ENCODE data around the gene ONECUT3. TPM values are rescaled to one million over a fixed set of nuclear protein-coding genes. Genes with fewer than 3 reads are reported as not detected.
"Not testable (repeated sequence)": the region's sequence is repeated elsewhere in the genome, so short reads cannot be mapped to it uniquely, and the experiment has no call there.

ONECUT3 gene
- total RNA-seq, 1 donor, result not detected

DNA sequence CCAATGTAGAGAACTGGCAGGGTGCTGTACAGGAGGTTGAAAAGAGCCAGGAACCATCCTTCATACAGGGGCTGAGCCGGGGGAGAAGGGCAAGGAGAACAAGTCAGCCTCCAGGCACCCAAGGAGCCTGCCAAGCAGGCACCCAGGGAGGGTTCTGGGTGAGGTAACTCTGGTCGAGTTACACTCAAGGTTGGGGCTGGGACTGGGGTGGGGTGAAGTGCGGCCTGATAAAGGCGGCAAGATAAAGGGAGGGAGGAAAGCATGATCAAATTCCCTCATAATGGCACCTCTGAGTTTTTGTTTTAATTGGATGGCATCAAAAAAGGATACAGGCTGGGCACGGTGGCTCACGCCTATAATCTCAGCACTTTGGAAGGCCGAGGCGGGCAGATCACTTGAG lies 33.8 kb downstream of the ONECUT3 start:
- no peak for TF ChIP-seq CTCF (IDR thresholded peaks at IDR 0.05; ENCODE audit: insufficient read depth, low read length)
- DNase-seq (ENCODE audit: low read depth), result no peak
- H3K4me3 ChIP-seq (ENCODE audit: low read depth, low read length), result no peak overlapping the region

DNA sequence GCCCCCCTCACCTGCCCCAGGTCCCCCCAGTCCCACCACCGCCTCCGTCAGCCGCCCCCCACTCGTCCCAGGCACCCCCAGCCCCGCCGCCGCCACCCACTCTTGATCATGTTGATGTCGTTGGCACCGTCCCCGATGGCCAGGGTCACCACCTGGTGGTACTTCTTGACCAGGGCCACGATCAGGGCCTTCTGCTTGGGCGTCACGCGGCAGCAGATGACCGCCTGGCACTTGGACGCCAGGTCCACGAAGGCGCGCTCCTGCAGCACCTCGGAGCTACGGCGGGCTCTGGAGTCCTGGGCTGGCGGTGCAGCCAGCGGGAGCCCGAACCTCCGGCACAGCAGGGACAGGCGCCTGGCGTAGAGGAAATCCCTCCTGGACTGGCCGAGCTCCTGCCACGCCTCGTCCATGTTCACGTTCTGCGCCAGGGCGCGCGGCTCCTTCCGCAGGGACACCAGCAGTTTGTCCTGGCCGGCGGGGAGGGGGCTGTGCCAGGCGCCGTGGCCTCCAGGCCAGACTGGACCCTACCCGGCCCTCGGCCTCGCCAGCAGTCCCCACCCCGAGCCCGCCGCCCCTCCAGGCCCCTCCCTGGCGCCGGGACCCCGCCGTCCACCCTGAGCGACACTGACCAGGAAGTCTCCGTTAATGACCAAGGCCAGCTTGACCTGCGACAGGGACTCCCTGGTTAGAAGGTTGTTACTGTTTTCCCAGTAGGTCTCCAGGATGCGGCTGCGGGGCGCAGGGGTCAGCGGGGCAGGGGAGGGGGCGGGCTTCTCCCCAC lies 36.1 kb downstream of the ONECUT3 start:
- TF ChIP-seq CTCF (IDR thresholded peaks at IDR 0.05; ENCODE audit: insufficient read depth, low read length), result no peak
- H3K4me3 ChIP-seq (ENCODE audit: low read depth, low read length), result no peak overlapping the region
- no peak for DNase-seq (ENCODE audit: low read depth)

- TF ChIP-seq CTCF (IDR thresholded peaks at IDR 0.05; ENCODE audit: insufficient read depth, low read length), result no peak
- no peak overlapping the region for H3K4me3 ChIP-seq (ENCODE audit: low read depth, low read length)
- DNase-seq (ENCODE audit: low read depth), result no peak
Observed at GRCh38 chr19:1790054-1790792, 36.9 kb downstream of the ONECUT3 start.

DNA sequence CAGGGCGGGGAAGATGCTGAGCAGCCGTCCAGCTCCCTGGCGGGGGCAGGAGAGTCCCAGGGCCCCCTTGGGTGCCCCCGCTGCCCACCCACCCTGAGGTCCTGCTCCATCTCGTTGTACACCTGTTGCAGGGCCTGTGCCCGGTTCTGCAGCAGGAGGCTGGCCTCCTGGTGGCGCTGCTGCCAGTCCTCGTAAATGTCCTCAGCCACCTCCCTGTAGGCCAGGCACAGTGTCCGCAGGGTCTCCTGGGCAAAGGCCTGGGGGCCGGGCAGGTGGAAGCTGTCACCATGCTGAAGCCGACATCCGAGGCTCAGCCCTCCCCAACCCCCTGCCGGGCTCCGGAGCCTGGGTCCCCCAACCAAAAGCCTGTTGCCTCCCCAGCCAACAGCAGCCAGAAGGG lies 38.6 kb downstream of the ONECUT3 start:
- no peak for TF ChIP-seq CTCF (IDR thresholded peaks at IDR 0.05; ENCODE audit: insufficient read depth, low read length)
- no peak overlapping the region for H3K4me3 ChIP-seq (ENCODE audit: low read depth, low read length)
- no peak for DNase-seq (ENCODE audit: low read depth)

GRCh38 chr19:1794424-1795172 lies 41.3 kb downstream of the ONECUT3 start:
- H3K4me3 ChIP-seq (ENCODE audit: low read depth, low read length), result no peak overlapping the region
- no peak for DNase-seq (ENCODE audit: low read depth)
- TF ChIP-seq CTCF (IDR thresholded peaks at IDR 0.05; ENCODE audit: insufficient read depth, low read length), result no peak

DNA sequence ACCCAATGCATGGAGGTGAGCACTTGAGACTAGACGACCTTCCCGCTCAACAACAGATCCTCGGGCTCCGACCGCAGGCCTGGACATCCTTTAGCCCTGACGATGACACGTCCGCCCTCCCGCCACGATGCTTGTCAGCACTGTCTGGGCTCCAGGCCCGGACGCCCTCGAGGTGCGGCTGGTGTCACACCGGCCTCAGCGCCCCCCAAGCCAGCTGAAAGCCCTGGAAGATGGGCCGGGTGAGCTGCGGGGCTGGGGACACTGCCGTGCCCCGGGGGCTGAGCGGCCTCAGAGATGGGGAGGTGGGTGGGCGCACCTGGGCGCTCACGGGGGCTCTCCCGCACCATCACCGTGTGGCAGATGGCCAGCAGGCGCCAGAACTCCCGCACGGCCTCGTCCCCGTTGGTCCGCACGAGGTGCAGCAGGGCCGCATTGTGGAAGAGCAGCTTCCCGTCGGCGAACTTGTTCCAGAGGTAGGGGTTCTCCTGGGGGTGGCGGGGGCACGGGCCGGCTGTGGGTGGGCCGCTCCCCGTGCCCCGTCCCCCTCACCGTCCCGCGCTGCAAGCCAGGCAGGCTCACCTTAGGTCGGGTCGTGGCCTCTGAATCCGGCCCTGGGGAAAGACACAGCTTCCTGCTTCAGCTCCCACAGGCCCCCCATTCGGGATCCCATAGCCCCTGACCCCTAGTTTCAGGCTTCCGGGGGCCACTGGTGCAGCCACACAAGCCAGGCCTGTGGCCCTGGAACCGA lies 43.3 kb downstream of the ONECUT3 start:
- no peak overlapping the region for H3K4me3 ChIP-seq (ENCODE audit: low read depth, low read length)
- DNase-seq (ENCODE audit: low read depth), result no peak
- TF ChIP-seq CTCF (IDR thresholded peaks at IDR 0.05; ENCODE audit: insufficient read depth, low read length), result no peak

DNA sequence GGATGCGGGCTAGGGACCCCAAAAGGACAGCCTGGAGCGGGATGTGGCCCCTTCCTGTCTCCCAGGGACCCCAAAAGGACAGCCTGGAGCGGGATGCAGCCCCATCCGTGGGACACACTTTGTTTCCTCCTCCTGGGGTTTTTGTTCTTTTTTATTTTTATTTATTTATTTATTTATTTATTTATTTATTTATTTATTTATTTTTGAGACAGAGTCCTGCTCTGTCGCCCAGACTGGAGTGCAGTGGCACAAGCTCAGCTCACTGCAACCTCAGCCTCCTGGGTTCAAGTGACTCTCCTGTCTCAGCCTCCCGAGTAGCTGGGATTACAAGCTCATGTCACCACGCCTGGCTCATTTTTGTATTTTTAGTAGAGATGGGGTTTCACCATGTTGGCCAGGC lies 44.0 kb downstream of the ONECUT3 start:
- H3K4me3 ChIP-seq (ENCODE audit: low read depth, low read length), result not testable (repeated sequence)

More for the DNA sequence above, 44.0 kb downstream of the ONECUT3 start:
- not testable (repeated sequence) for DNase-seq (ENCODE audit: low read depth)
